ENCODE measurements around the gene SMCO4.
"Not testable (repeated sequence)": the region's sequence is repeated elsewhere in the genome, so short reads cannot be mapped to it uniquely, and the experiment has no call there.

Gene SMCO4

GRCh38 chr11:93537767-93538261 is 5.4 kb downstream of the SMCO4 start:
- H3K4me3 ChIP-seq (replicated peaks; ENCODE audit: low read depth, low read length) = no peak overlapping the region
- DNase-seq (ENCODE audit: low read depth) = no peak
- no peak for TF ChIP-seq CTCF (IDR thresholded peaks at IDR 0.05; ENCODE audit: low read length, missing control alignments)

GRCh38 chr11:93537049-93537448 is 6.1 kb downstream of the SMCO4 start:
- H3K4me3 ChIP-seq (replicated peaks; ENCODE audit: low read depth, low read length) = no peak overlapping the region
- no peak for TF ChIP-seq CTCF (IDR thresholded peaks at IDR 0.05; ENCODE audit: low read length, missing control alignments)
- DNase-seq (ENCODE audit: low read depth) = no peak

- no peak overlapping the region for H3K4me3 ChIP-seq (replicated peaks; ENCODE audit: low read depth, low read length)
- TF ChIP-seq CTCF (IDR thresholded peaks at IDR 0.05; ENCODE audit: low read length, missing control alignments) = no peak
- no peak for DNase-seq (ENCODE audit: low read depth)
Observed at GRCh38 chr11:93536101-93536861, 6.9 kb downstream of the SMCO4 start.

- H3K4me3 ChIP-seq (replicated peaks; ENCODE audit: low read depth, low read length) = not testable (repeated sequence)
Observed at GRCh38 chr11:93535578-93535977, 7.6 kb downstream of the SMCO4 start.

GRCh38 chr11:93532806-93533205 is 10.4 kb downstream of the SMCO4 start:
- no peak for DNase-seq (ENCODE audit: low read depth)
- no peak overlapping the region for H3K4me3 ChIP-seq (replicated peaks; ENCODE audit: low read depth, low read length)
- no peak for TF ChIP-seq CTCF (IDR thresholded peaks at IDR 0.05; ENCODE audit: low read length, missing control alignments)

More at GRCh38 chr11:93535578-93535977, 7.6 kb downstream of the SMCO4 start:
- not testable (repeated sequence) for DNase-seq (ENCODE audit: low read depth)

- H3K4me3 ChIP-seq (replicated peaks; ENCODE audit: low read depth, low read length) = no peak overlapping the region
- TF ChIP-seq CTCF (IDR thresholded peaks at IDR 0.05; ENCODE audit: low read length, missing control alignments) = no peak
- DNase-seq (ENCODE audit: low read depth) = no peak
Observed at GRCh38 chr11:93532281-93532789, 10.9 kb downstream of the SMCO4 start.

- H3K4me3 ChIP-seq (replicated peaks; ENCODE audit: low read depth, low read length) = no peak overlapping the region
- TF ChIP-seq CTCF (IDR thresholded peaks at IDR 0.05; ENCODE audit: low read length, missing control alignments) = no peak
- DNase-seq (ENCODE audit: low read depth) = no peak
Observed at GRCh38 chr11:93530468-93530826, 12.7 kb downstream of the SMCO4 start.
